ENCODE measurements around the gene ZNF697.

The ZNF697 gene

DNA sequence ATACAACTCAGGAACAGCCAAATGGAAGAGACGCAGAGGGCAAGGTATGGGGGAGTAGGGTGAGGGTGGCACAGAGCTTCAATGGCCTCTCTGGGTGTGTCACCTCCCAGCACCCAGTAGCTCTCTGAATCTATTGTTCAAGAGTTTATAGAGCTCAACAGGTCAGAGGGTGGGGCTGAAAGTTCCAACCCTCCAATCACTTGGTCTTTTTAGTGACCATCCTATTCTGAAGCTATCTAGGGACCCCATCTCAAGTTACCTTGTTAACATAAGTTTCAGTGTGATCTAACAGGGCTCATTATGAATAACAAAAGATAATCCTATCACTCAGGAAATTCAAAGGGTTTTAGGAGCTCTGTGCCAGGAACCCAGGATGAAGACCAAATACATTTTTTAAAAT, 31.2 kb upstream of the ZNF697 start:
- H2AFZ ChIP-seq (ENCODE audit: insufficient read depth, low read length, poor library complexity) = no peak overlapping the region
- no peak overlapping the region for H3K18ac ChIP-seq (ENCODE audit: low read length)
- H4K12ac ChIP-seq (ENCODE audit: low read depth, low read length) = no peak overlapping the region
- no peaks in the 10 kb centered on the region for H3K27me3 ChIP-seq (ENCODE audit: insufficient read depth, low read length)
- no peak overlapping the region for H3K27ac ChIP-seq (ENCODE audit: low read depth, low read length)
- H3K36me3 ChIP-seq (ENCODE audit: control insufficient read depth in 1 of 2, insufficient read depth in 2 of 2, low read length in 2 of 2) = no peaks in the 10 kb centered on the region
- H3K79me1 ChIP-seq (ENCODE audit: low read length) = peaks cover 5% of the 10 kb centered on the region
- no peak overlapping the region for H3K23ac ChIP-seq (ENCODE audit: low read length)
- H4K8ac ChIP-seq (ENCODE audit: low read depth, low read length) = no peak overlapping the region
- H3K4me2 ChIP-seq (ENCODE audit: low read length) = no peak overlapping the region
- DNase-seq = no peak
- no CpG with 5 or more reads among the region's 1 CpG for WGBS (ENCODE audit: extremely low coverage, insufficient coverage, insufficient read length)
- no peak overlapping the region for H2BK120ac ChIP-seq (ENCODE audit: insufficient read depth, low read length, poor library complexity)
- H2BK12ac ChIP-seq (ENCODE audit: low read length) = no peak overlapping the region
- no peak overlapping the region for H2AK5ac ChIP-seq (ENCODE audit: low read length)
- no peak overlapping the region for H3K9ac ChIP-seq (ENCODE audit: low read length)
- no peak overlapping the region for H3K4me3 ChIP-seq (ENCODE audit: low read depth, low read length)
- H3K79me2 ChIP-seq (ENCODE audit: control insufficient read depth, insufficient read depth, low read length, poor library complexity) = no peaks in the 10 kb centered on the region
- no peak overlapping the region for H3K4ac ChIP-seq (ENCODE audit: low read depth, low read length)
- H4K91ac ChIP-seq (ENCODE audit: low read depth, low read length) = no peak overlapping the region
- H3K4me1 ChIP-seq (ENCODE audit: control insufficient read depth in 1 of 2, insufficient read depth in 2 of 2, low read length in 2 of 2) = peaks cover 6 to 7% of the 10 kb centered on the region in 2 experiments
- H3K9me3 ChIP-seq (ENCODE audit: insufficient read depth, low read depth, low read length) = no peaks in the 10 kb centered on the region
- no peak overlapping the region for H2BK5ac ChIP-seq (ENCODE audit: low read depth, low read length, poor library complexity)
- H3K14ac ChIP-seq (ENCODE audit: low read length) = no peak overlapping the region

DNA sequence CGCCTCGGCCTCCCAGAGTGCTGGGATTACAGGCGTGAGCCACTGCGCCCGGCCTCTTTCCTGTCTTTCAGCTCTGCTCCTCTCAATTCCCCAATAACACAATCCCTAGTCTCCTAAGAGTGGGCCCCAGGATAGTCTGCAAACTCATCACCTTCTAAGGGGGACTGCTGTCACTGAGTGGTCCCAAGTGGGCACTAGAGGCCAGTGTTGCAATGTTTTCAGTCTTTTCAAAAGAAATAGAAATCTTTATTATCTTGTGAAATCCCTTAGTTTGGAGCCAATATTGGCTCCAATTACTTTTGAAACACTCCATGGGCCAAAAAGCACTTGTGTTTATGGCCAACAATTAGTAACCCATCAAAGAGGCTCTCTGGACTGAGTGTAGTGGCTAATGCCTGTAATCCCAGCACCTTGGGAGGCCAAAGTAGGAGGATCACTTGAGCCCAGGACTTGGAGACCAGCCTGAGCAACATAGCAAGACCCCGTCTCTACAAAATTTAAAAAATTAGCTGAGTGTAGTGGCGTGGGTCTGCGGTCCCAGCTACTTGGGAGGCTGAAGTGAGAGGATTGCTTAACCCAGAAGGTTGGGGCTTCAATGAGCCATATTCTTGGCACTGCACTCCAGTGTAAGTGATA, 28.6 kb upstream of the ZNF697 start:
- H3K23ac ChIP-seq (ENCODE audit: low read length) = no peak overlapping the region
- H3K4ac ChIP-seq (ENCODE audit: low read depth, low read length) = no peak overlapping the region
- H3K79me1 ChIP-seq (ENCODE audit: low read length) = peaks cover 10% of the 10 kb centered on the region
- H3K9me3 ChIP-seq (ENCODE audit: insufficient read depth, low read depth, low read length) = no peaks in the 10 kb centered on the region
- H3K4me3 ChIP-seq (ENCODE audit: low read depth, low read length) = no peak overlapping the region
- no peak overlapping the region for H3K27ac ChIP-seq (ENCODE audit: low read depth, low read length)
- H3K4me2 ChIP-seq (ENCODE audit: low read length) = no peak overlapping the region
- H3K9ac ChIP-seq (ENCODE audit: low read length) = no peak overlapping the region
- H4K8ac ChIP-seq (ENCODE audit: low read depth, low read length) = no peak overlapping the region
- H3K79me2 ChIP-seq (ENCODE audit: control insufficient read depth, insufficient read depth, low read length, poor library complexity) = no peaks in the 10 kb centered on the region
- H4K91ac ChIP-seq (ENCODE audit: low read depth, low read length) = no peak overlapping the region
- H2BK5ac ChIP-seq (ENCODE audit: low read depth, low read length, poor library complexity) = no peak overlapping the region
- no peaks in the 10 kb centered on the region for H3K36me3 ChIP-seq (ENCODE audit: control insufficient read depth in 1 of 2, insufficient read depth in 2 of 2, low read length in 2 of 2)
- no peak overlapping the region for H3K14ac ChIP-seq (ENCODE audit: low read length)
- peak overlapping the region; percentile 68 for H2BK12ac ChIP-seq (ENCODE audit: low read length)
- no peak overlapping the region for H4K12ac ChIP-seq (ENCODE audit: low read depth, low read length)
- H3K4me1 ChIP-seq (ENCODE audit: control insufficient read depth in 1 of 2, insufficient read depth in 2 of 2, low read length in 2 of 2) = peaks cover 6 to 11% of the 10 kb centered on the region in 2 experiments
- no CpG with 5 or more reads among the region's 8 CpGs for WGBS (ENCODE audit: extremely low coverage, insufficient coverage, insufficient read length)
- no peak for DNase-seq
- H3K18ac ChIP-seq (ENCODE audit: low read length) = no peak overlapping the region
- no peaks in the 10 kb centered on the region for H3K27me3 ChIP-seq (ENCODE audit: insufficient read depth, low read length)
- H2BK120ac ChIP-seq (ENCODE audit: insufficient read depth, low read length, poor library complexity) = no peak overlapping the region
- no peak overlapping the region for H2AFZ ChIP-seq (ENCODE audit: insufficient read depth, low read length, poor library complexity)
- H2AK5ac ChIP-seq (ENCODE audit: low read length) = no peak overlapping the region

GRCh38 chr1:119675349-119676345, 27.6 kb upstream of the ZNF697 start:
- Histone ChIP-seq H3K36me3 (ENCODE audit: control insufficient read depth in 1 of 2, insufficient read depth in 2 of 2, low read length in 2 of 2) (no peaks in the 10 kb centered on the region), H3K4me2 (ENCODE audit: low read length) (peak overlapping the region; percentile 53), H2BK5ac (ENCODE audit: low read depth, low read length, poor library complexity) (peak overlapping the region; percentile 75), H3K23ac (ENCODE audit: low read length) (no peak overlapping the region), H3K79me2 (ENCODE audit: control insufficient read depth, insufficient read depth, low read length, poor library complexity) (no peaks in the 10 kb centered on the region), H4K8ac (ENCODE audit: low read depth, low read length) (peak overlapping the region; percentile 50), H3K4ac (ENCODE audit: low read depth, low read length) (peak overlapping the region; percentile 12), H4K12ac (ENCODE audit: low read depth, low read length) (no peak overlapping the region), H3K27ac (ENCODE audit: low read depth, low read length) (peak overlapping the region; percentile 79), H3K9me3 (ENCODE audit: insufficient read depth, low read depth, low read length) (no peaks in the 10 kb centered on the region), H3K14ac (ENCODE audit: low read length) (peak overlapping the region; percentile 56), H2AFZ (ENCODE audit: insufficient read depth, low read length, poor library complexity) (no peak overlapping the region), H3K79me1 (ENCODE audit: low read length) (peaks cover 10% of the 10 kb centered on the region), H2BK12ac (ENCODE audit: low read length) (peak overlapping the region; percentile 87), H3K9ac (ENCODE audit: low read length) (no peak overlapping the region), H3K4me3 (ENCODE audit: low read depth, low read length) (no peak overlapping the region), H4K91ac (ENCODE audit: low read depth, low read length) (peak overlapping the region; percentile 82), H2AK5ac (ENCODE audit: low read length) (peak overlapping the region; percentile 36), H2BK120ac (ENCODE audit: insufficient read depth, low read length, poor library complexity) (peak overlapping the region; percentile 83), H3K18ac (ENCODE audit: low read length) (peak overlapping the region; percentile 43), H3K4me1 (ENCODE audit: control insufficient read depth in 1 of 2, insufficient read depth in 2 of 2, low read length in 2 of 2) (peaks cover 6 to 11% of the 10 kb centered on the region in 2 experiments), H3K27me3 (ENCODE audit: insufficient read depth, low read length) (no peaks in the 10 kb centered on the region)
- peak; percentile 84 to 98 for DNase-seq
- no CpG with 5 or more reads among the region's 16 CpGs for WGBS (ENCODE audit: extremely low coverage, insufficient coverage, insufficient read length)

DNA sequence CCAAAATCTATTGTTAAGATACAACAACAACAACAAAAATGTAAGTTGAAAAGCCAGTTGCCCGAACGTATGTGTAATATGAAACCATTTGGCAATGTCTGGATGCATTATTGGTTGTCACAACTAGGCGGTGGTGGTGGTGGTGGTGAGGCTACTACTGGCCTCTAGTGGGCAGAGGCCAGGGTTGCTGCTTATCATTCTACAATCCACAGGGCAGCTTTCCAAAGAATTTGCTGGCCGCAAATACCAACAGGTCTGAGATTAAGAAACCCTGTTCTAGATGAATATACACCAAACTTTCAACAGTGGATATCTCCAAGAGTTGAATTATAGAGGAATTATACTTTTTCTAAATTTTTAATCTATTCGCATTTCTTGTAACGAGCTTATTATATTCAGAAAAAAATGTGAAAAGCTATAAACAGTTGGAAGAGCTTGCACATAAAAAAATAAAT, 26.8 kb upstream of the ZNF697 start:
- H4K91ac ChIP-seq (ENCODE audit: low read depth, low read length) = peak overlapping the region; percentile 82

More for the DNA sequence above, 26.8 kb upstream of the ZNF697 start:
- WGBS (ENCODE audit: extremely low coverage, insufficient coverage, insufficient read length) = no CpG with 5 or more reads among the region's 6 CpGs
- H3K36me3 ChIP-seq (ENCODE audit: control insufficient read depth in 1 of 2, insufficient read depth in 2 of 2, low read length in 2 of 2) = no peaks in the 10 kb centered on the region
- no peaks in the 10 kb centered on the region for H3K79me2 ChIP-seq (ENCODE audit: control insufficient read depth, insufficient read depth, low read length, poor library complexity)
- no peak overlapping the region for H2BK120ac ChIP-seq (ENCODE audit: insufficient read depth, low read length, poor library complexity)
- peaks cover 6 to 11% of the 10 kb centered on the region in 2 experiments for H3K4me1 ChIP-seq (ENCODE audit: control insufficient read depth in 1 of 2, insufficient read depth in 2 of 2, low read length in 2 of 2)
- no peaks in the 10 kb centered on the region for H3K27me3 ChIP-seq (ENCODE audit: insufficient read depth, low read length)
- H2AFZ ChIP-seq (ENCODE audit: insufficient read depth, low read length, poor library complexity) = no peak overlapping the region
- peak; percentile 87 to 93 for DNase-seq
- H3K18ac ChIP-seq (ENCODE audit: low read length) = no peak overlapping the region
- no peak overlapping the region for H2BK5ac ChIP-seq (ENCODE audit: low read depth, low read length, poor library complexity)
- no peak overlapping the region for H2AK5ac ChIP-seq (ENCODE audit: low read length)
- no peak overlapping the region for H3K4me2 ChIP-seq (ENCODE audit: low read length)
- H4K12ac ChIP-seq (ENCODE audit: low read depth, low read length) = no peak overlapping the region
- no peaks in the 10 kb centered on the region for H3K9me3 ChIP-seq (ENCODE audit: insufficient read depth, low read depth, low read length)
- H3K14ac ChIP-seq (ENCODE audit: low read length) = no peak overlapping the region
- no peak overlapping the region for H4K8ac ChIP-seq (ENCODE audit: low read depth, low read length)
- no peak overlapping the region for H3K4me3 ChIP-seq (ENCODE audit: low read depth, low read length)
- H3K23ac ChIP-seq (ENCODE audit: low read length) = no peak overlapping the region
- H3K79me1 ChIP-seq (ENCODE audit: low read length) = peaks cover 10% of the 10 kb centered on the region
- peak overlapping the region; percentile 84 for H3K27ac ChIP-seq (ENCODE audit: low read depth, low read length)
- H3K9ac ChIP-seq (ENCODE audit: low read length) = no peak overlapping the region
- H3K4ac ChIP-seq (ENCODE audit: low read depth, low read length) = no peak overlapping the region
- H2BK12ac ChIP-seq (ENCODE audit: low read length) = no peak overlapping the region
